Hematopoietic multipotent progenitor cell treated with erythropoietin and hydrocortisone succinate and interleukin-3 and kit ligand, for 17 days (in vitro differentiated cells): Measurements from ENCODE around the gene RBM12.

Experiments
- DNase-seq: peaks from one replicate; pipeline ENCODE4 v3.0.0-alpha.2; 2015; ENCODE audit warnings: low spot score

The RBM12 gene

GRCh38 chr20:35653893-35654292 is 10.8 kb downstream of the RBM12 start:
- DNase-seq, result no peak

GRCh38 chr20:35653430-35653734 is 11.3 kb downstream of the RBM12 start:
- no peak for DNase-seq

GRCh38 chr20:35652641-35653429 is 11.9 kb downstream of the RBM12 start:
- no peak for DNase-seq

GRCh38 chr20:35651958-35652357 is 12.7 kb downstream of the RBM12 start:
- no peak for DNase-seq

GRCh38 chr20:35650632-35651031 is 14.1 kb downstream of the RBM12 start:
- DNase-seq, result no peak

- DNase-seq, result peak; percentile 38
Observed at GRCh38 chr20:35648836-35649235, 15.9 kb downstream of the RBM12 start.

GRCh38 chr20:35644806-35645205 is 19.9 kb downstream of the RBM12 start:
- no peak for DNase-seq

GRCh38 chr20:35643045-35643444 is 21.7 kb downstream of the RBM12 start:
- DNase-seq, result no peak

GRCh38 chr20:35641743-35642142 is 23.0 kb downstream of the RBM12 start:
- DNase-seq, result no peak

GRCh38 chr20:35640724-35641123 is 24.0 kb downstream of the RBM12 start:
- DNase-seq, result no peak

- no peak for DNase-seq
Observed at GRCh38 chr20:35638751-35639150, 25.9 kb downstream of the RBM12 start.

- DNase-seq, result no peak
Observed at GRCh38 chr20:35637276-35637675, 27.4 kb downstream of the RBM12 start.

- no peak for DNase-seq
Observed at GRCh38 chr20:35636095-35636494, 28.6 kb downstream of the RBM12 start.

- DNase-seq, result no peak
Observed at GRCh38 chr20:35635652-35636051, 29.0 kb downstream of the RBM12 start.

- DNase-seq, result no peak
Observed at GRCh38 chr20:35632539-35633115, 32.1 kb downstream of the RBM12 start.

GRCh38 chr20:35630636-35631035 is 34.1 kb downstream of the RBM12 start:
- DNase-seq, result no peak

GRCh38 chr20:35629427-35630145 is 35.1 kb downstream of the RBM12 start:
- DNase-seq, result no peak

- DNase-seq, result no peak
Observed at GRCh38 chr20:35627121-35627520, 37.6 kb downstream of the RBM12 start.

GRCh38 chr20:35626386-35627001 is 38.2 kb downstream of the RBM12 start:
- DNase-seq, result no peak

- DNase-seq, result no peak
Observed at GRCh38 chr20:35625584-35626385, 38.9 kb downstream of the RBM12 start.

GRCh38 chr20:35621560-35621946 is 43.1 kb downstream of the RBM12 start:
- no peak for DNase-seq
